Right atrium auricular region (tissue), 2 donors: ENCODE measurements around the gene FHIT. TPM values are rescaled to one million over a fixed set of nuclear protein-coding genes. Genes with fewer than 3 reads are reported as not detected.

Experiments
- DNase-seq: peaks from one replicate; pipeline ENCODE4 v3.0.0-alpha.2; 2019; ENCODE audit warnings: low spot score
- H3K27ac ChIP-seq, 2 donors: fragments of 200-600 bp; sonication (generic); 1 replicate in 1 of 2; 2 replicates in 1 of 2; pipeline ENCODE4 v1.5.1; 2016 to 2019
- H3K27me3 ChIP-seq, 2 donors: fragments of 200-600 bp; sonication (generic); one replicate each; pipeline versions ENCODE4 v1.5.1 to v1.6.0; 2017 to 2019
- H3K36me3 ChIP-seq: fragments of 200-600 bp; sonication (generic); one replicate; pipeline ENCODE4 v1.5.1; 2016
- H3K4me1 ChIP-seq, 2 donors: fragments of 200-600 bp; sonication (generic); one replicate each; pipeline versions ENCODE4 v1.5.1 to v1.6.0; 2017 to 2019
- H3K4me3 ChIP-seq, 2 donors: fragments of 200-600 bp; sonication (generic); 1 replicate in 1 of 2; 2 replicates in 1 of 2; pipeline ENCODE4 v1.5.1; 2017 to 2019; ENCODE audit warnings: mild to moderate bottlenecking in 1 of 2, moderate library complexity in 1 of 2
- H3K9me3 ChIP-seq, 2 donors: fragments of 200-600 bp; sonication (generic); one replicate each; pipeline ENCODE4 v1.5.1; 2019
- total RNA-seq, 2 donors: library from RNA; depleted of rRNA; stranded (reverse); fragments of >200 nt; gene quantifications; one replicate each; pipeline ENCODE4 v1.1.0, GENCODE V29; 2016
- TF ChIP-seq, protein P1 (sequence below), 2 donors: fragments of 200-600 bp; sonication (generic); IDR thresholded peaks; one replicate each; pipeline ENCODE4 v1.5.1; 2019; ENCODE audit warnings: antibody characterized with exemption in 2 of 2

The FHIT gene
- total RNA-seq, 2 donors from 2014 or later = 10.4 to 11.0 TPM

DNA sequence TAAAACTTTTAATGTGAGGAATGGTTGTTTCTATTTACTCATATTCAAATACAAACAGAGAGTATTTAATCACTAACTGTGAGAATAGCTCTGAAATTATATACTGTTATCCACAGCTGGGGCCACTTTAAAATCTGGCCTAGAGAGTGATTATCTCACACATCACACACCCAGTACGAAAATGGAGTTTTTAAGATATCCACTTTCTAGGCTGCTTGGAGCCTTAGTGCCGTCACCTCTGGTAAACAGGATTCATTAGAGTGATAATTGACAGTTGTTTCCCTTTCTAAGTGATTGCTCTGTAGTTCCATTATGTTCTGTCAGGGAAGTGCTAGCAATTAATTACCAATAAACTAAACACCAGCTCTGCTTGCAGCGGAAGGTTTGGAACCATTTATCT, 942.4 kb downstream of the FHIT start:
- TF ChIP-seq, protein P1, sequence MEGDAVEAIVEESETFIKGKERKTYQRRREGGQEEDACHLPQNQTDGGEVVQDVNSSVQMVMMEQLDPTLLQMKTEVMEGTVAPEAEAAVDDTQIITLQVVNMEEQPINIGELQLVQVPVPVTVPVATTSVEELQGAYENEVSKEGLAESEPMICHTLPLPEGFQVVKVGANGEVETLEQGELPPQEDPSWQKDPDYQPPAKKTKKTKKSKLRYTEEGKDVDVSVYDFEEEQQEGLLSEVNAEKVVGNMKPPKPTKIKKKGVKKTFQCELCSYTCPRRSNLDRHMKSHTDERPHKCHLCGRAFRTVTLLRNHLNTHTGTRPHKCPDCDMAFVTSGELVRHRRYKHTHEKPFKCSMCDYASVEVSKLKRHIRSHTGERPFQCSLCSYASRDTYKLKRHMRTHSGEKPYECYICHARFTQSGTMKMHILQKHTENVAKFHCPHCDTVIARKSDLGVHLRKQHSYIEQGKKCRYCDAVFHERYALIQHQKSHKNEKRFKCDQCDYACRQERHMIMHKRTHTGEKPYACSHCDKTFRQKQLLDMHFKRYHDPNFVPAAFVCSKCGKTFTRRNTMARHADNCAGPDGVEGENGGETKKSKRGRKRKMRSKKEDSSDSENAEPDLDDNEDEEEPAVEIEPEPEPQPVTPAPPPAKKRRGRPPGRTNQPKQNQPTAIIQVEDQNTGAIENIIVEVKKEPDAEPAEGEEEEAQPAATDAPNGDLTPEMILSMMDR (IDR thresholded peaks at IDR 0.05) = no peak
- H3K4me1 ChIP-seq = no peaks in the 10 kb centered on the region
- no peak for DNase-seq
- H3K4me3 ChIP-seq = no peak overlapping the region
- no peaks in the 10 kb centered on the region for H3K9me3 ChIP-seq
- H3K27ac ChIP-seq = no peak overlapping the region
- H3K36me3 ChIP-seq = no peaks in the 10 kb centered on the region
- H3K27me3 ChIP-seq = no peaks in the 10 kb centered on the region

DNA sequence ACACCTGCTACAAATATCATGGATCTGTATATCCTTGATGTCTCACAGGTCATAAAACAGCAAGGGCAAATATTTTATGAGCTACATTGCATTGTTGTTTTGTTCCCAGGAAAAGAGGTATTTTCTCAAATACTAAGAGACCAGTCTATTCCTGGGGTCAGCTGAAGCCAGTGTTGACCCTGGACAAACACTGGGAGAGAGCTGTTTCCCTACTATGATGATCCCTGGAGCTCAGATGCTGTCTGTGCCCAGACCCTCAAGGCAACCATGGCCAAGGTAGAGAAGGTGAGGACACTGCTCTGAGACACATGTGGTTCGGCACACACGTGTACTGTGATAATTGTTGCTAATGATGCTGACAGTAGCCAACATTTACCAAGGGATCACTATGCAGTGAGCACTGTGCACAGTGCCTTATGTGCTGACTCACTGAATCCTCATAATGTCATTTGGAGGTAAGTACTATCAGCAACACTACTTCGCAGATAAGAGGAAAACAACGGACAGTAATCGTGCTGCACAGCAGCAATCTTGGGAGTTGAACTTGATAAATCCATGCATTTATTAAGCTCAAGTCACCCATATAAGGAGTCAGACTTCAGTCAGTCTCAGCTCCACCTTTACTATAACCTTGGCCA, 943.6 kb downstream of the FHIT start:
- no peak overlapping the region for H3K27ac ChIP-seq
- TF ChIP-seq, protein P1 (IDR thresholded peaks at IDR 0.05) = no peak
- H3K9me3 ChIP-seq = no peaks in the 10 kb centered on the region
- H3K27me3 ChIP-seq = no peaks in the 10 kb centered on the region
- no peaks in the 10 kb centered on the region for H3K4me1 ChIP-seq
- H3K4me3 ChIP-seq = no peak overlapping the region
- no peak for DNase-seq
- H3K36me3 ChIP-seq = no peaks in the 10 kb centered on the region

DNA sequence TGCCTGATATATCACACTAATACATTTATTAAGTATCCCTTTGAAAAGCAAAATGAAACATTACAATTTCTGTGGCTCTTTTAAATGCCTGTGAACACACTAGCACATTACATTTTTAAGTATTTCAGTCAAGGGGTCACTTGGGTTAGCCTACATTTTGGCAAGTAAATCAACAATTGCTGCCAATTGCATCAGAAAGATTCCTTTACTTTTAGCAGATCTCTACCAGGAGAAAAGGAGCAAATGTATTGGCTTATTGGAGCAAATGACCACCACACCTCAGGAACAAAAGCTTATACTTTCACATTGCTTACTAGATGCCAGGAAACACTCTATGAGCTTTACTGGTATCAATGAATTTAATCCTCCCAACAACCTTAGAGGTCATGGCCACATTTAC, 947.1 kb downstream of the FHIT start:
- Histone ChIP-seq H3K36me3 (no peaks in the 10 kb centered on the region), H3K9me3 (peaks cover 0 to 4% of the 10 kb centered on the region in 2 donors), H3K4me3 (no peak overlapping the region), H3K4me1 (no peaks in the 10 kb centered on the region), H3K27ac (no peak overlapping the region), H3K27me3 (no peaks in the 10 kb centered on the region)
- no peak for DNase-seq
- TF ChIP-seq, protein P1 (IDR thresholded peaks at IDR 0.05) = no peak

DNA sequence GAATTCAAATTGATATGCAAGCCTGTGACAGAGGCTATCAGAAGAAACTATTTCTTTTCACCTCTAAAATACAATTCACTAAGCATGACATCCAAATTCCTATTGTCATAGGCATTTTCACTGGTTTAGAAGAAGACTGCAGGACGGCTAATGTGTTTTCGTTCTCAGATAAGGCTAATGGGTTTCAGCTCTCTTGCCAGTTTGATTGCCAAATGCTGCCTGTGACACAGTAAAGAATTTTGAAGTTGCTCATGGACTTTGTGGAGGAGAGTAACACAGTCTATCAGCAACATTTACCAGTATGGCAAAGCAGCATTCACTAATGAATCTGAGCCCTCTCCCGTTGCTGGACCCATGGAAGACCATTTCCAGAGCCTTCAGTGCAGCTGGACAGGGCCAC, 948.1 kb downstream of the FHIT start:
- H3K4me3 ChIP-seq = no peak overlapping the region
- H3K36me3 ChIP-seq = no peaks in the 10 kb centered on the region
- TF ChIP-seq, protein P1 (IDR thresholded peaks at IDR 0.05) = no peak
- no peaks in the 10 kb centered on the region for H3K4me1 ChIP-seq
- no peaks in the 10 kb centered on the region for H3K27me3 ChIP-seq
- DNase-seq = no peak
- H3K9me3 ChIP-seq = peaks cover 0 to 4% of the 10 kb centered on the region in 2 donors
- H3K27ac ChIP-seq = no peak overlapping the region

DNA sequence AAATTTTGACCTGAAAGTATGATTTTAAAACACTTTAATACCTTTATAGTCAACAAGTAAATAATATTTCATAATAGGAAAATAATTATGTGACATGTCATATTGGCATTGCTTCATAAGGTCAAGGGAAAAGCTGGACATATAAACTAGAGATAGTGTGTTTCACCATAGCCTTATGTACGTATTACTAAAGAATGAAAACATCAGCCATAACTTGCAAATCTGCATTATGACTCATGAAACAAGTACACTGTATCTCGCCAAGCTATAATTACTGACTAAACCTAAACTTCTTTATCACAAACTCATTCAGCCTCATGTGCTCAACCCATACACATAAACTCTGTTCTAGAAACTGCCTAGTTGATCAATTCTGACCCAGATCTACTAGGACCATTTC, 950.1 kb downstream of the FHIT start:
- H3K27me3 ChIP-seq = no peaks in the 10 kb centered on the region
- TF ChIP-seq, protein P1 (IDR thresholded peaks at IDR 0.05) = no peak
- H3K4me3 ChIP-seq = no peak overlapping the region
- no peak overlapping the region for H3K27ac ChIP-seq
- peaks cover 0 to 4% of the 10 kb centered on the region in 2 donors for H3K9me3 ChIP-seq
- no peak for DNase-seq
- H3K36me3 ChIP-seq = no peaks in the 10 kb centered on the region
- H3K4me1 ChIP-seq = no peaks in the 10 kb centered on the region

DNA sequence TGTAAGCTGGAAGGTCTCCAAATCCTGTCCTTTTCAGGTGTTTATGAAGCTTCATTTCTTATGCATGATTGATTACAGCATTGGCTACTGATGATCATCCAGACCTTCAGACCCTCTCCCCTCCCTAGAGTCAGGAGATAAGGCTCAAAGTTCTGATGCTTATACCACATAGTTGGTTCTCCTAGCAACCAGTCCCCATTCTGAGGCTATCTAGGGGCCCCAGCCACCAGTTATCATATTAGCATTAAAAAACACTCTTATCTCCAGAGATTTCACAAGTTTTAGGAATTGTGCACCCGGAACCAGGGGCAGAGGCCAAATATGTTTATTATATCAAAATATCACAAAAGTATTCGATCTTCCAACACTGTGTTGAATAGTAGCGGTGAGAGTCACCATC, 953.1 kb downstream of the FHIT start:
- TF ChIP-seq, protein P1 (IDR thresholded peaks at IDR 0.05) = no peak
- Histone ChIP-seq H3K9me3 (peaks cover 0 to 4% of the 10 kb centered on the region in 2 donors), H3K36me3 (no peaks in the 10 kb centered on the region), H3K27me3 (no peaks in the 10 kb centered on the region), H3K4me3 (no peak overlapping the region), H3K27ac (no peak overlapping the region), H3K4me1 (no peaks in the 10 kb centered on the region)
- DNase-seq = no peak
